A549 (cell line): ENCODE measurements around the gene PPP2R3A.

Experiments
- CEBPB ChIP-seq, 2 experiments: fragments of >200 bp in 1 of 2; sonication (Bioruptor Twin) in 1 of 2; formaldehyde crosslinking in 1 of 2; IDR thresholded peaks; 2 replicates each; pipeline ENCODE4 v1.6.1; 2012 to 2016
- CHD2 ChIP-seq: fragments of 150-350 bp; IDR thresholded peaks from 2 replicates; pipeline ENCODE4 v1.6.1; 2014; ENCODE audit warnings: low read length; ENCODE audit not compliant: partially characterized antibody
- CTCF ChIP-seq: fragments of >200 bp; sonication (Bioruptor Twin); formaldehyde crosslinking; IDR thresholded peaks from 3 replicates; pipeline ENCODE4 v1.5.1; 2016
- E2F6 ChIP-seq: IDR thresholded peaks from 2 replicates; pipeline ENCODE4 v1.6.1; 2012; ENCODE audit warnings: low read depth, borderline replicate concordance
- EP300 ChIP-seq, 2 experiments: fragments of >200 bp; sonication (Bioruptor Twin); formaldehyde crosslinking; IDR thresholded peaks; 2 replicates in 1 of 2; 3 replicates in 1 of 2; pipeline ENCODE4 v1.6.1; 2016 to 2017
- HES2 ChIP-seq: fragments of >200 bp; sonication (Bioruptor Twin); formaldehyde crosslinking; IDR thresholded peaks from 2 replicates; pipeline ENCODE4 v1.6.1; 2016
- HEYL ChIP-seq: fragments of 250-450 bp; sonication (Bioruptor Pico); IDR thresholded peaks from 2 replicates; pipeline ENCODE4 v1.8.0; 2021; ENCODE audit warnings: mild to moderate bottlenecking, moderate library complexity
- PBX3 ChIP-seq: IDR thresholded peaks from 2 replicates; pipeline ENCODE4 v1.6.1; 2012
- POLR2A ChIP-seq: IDR thresholded peaks from 2 replicates; pipeline ENCODE4 v1.6.1; 2012; ENCODE audit warnings: mild to moderate bottlenecking, low read length
- RNF2 ChIP-seq: fragments of 200-600 bp; sonication (generic); IDR thresholded peaks from 2 replicates; pipeline ENCODE4 v1.6.1; 2016; ENCODE audit warnings: low read depth, mild to moderate bottlenecking, antibody characterized with exemption, moderate library complexity, borderline replicate concordance
- ZFP36 ChIP-seq: fragments of 450-650 bp; IDR thresholded peaks from 2 replicates; pipeline ENCODE4 v1.6.1; 2014; ENCODE audit warnings: borderline replicate concordance; ENCODE audit not compliant: partially characterized antibody

- no peak for TF ChIP-seq HES2
- no peak for TF ChIP-seq CTCF
- no peak for TF ChIP-seq EP300 (IDR thresholded peaks at IDR 0.05)
- TF ChIP-seq POLR2A, result peak; percentile 56
- TF ChIP-seq ZFP36, result no peak
- TF ChIP-seq HEYL, result no peak
- TF ChIP-seq RNF2, result no peak
- TF ChIP-seq PBX3, result 0 out of 2 replicates have a peak, but pooled peaks have one; percentile 12
- TF ChIP-seq CEBPB (IDR thresholded peaks at IDR 0.05), result no peak
- TF ChIP-seq CHD2, result no peak
- no peak for TF ChIP-seq E2F6
These were observed 230.5 kb downstream of the PPP2R3A start, which contains the start of gene MSL2 for GRCh38 chr3:136196064-136196400.
